Measurements from ENCODE around the gene HHATL.

Gene HHATL

DNA sequence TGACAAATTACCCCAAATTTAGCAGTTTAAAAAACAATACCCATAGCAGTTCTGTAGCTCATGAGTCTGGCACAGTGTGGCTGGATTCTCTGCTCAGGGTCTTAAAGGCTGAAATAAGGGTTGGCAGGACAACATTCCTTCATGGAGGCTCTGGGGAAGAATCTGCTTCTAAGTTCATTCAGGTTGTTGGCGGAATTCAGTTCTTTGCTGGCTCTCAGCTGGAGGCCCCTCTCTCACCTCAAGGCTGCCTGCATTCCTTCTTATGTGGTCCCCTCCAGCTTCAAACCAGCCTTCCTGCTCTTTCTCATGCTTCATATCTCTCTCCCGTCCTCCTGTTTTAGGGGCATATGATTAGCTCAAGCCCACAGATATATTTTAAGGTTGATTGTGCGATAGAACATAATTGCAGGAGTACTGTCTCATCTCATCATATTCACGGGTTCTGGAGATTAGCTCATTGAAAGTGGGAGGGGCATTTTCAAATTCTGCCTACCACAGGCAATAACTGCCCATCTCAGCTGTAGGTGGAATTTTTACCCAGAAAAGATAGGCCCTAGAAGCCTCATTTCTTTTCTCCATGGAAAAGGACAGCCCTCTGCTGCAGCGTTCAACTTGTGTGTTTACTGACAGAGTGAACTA, 54.7 kb downstream of the HHATL start:
- DNase-seq, result no peak
